Measurements from ENCODE around the gene MAN1C1.

Gene MAN1C1

DNA sequence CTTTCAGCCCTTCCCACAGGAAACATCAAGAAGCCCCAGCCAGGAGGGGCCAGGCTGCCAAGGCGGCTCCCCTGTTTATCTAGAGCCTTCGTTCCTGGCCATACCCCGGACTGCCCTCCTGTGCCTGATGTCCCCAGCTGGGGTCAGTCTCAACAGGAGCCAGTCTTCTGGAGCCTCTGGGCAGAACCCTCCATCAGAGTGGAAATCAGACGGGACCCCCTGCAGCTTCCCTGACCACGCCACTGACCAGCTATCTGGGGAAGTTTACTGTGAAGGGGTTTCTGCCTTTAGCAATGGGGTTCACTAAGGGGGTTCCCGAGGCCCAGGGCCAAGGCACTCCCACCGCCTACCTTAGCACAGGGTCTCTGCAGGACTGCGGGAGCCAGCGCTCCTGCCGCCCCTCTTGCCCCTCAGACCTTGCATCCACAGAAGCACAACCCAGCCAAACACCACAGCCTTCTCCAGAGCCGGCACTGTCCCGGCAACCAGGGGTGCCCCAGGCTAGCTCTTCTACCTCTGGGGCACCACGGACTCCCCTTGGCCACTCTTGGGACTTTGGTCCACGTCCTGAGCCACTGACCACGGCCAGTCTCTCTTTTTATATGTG is 199.6 kb downstream of the MAN1C1 start:
- Histone ChIP-seq H3K36me3 (ENCODE audit: control insufficient read depth, insufficient read depth, low read length) (no peaks in the 10 kb centered on the region), H3K27me3 (replicated peaks; ENCODE audit: control insufficient read depth, insufficient read depth, low read length) (no peaks in the 10 kb centered on the region), H3K4me3 (replicated peaks; ENCODE audit: low read depth, low read length) (no peak overlapping the region)
- TF ChIP-seq, protein P1, sequence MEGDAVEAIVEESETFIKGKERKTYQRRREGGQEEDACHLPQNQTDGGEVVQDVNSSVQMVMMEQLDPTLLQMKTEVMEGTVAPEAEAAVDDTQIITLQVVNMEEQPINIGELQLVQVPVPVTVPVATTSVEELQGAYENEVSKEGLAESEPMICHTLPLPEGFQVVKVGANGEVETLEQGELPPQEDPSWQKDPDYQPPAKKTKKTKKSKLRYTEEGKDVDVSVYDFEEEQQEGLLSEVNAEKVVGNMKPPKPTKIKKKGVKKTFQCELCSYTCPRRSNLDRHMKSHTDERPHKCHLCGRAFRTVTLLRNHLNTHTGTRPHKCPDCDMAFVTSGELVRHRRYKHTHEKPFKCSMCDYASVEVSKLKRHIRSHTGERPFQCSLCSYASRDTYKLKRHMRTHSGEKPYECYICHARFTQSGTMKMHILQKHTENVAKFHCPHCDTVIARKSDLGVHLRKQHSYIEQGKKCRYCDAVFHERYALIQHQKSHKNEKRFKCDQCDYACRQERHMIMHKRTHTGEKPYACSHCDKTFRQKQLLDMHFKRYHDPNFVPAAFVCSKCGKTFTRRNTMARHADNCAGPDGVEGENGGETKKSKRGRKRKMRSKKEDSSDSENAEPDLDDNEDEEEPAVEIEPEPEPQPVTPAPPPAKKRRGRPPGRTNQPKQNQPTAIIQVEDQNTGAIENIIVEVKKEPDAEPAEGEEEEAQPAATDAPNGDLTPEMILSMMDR (IDR thresholded peaks at IDR 0.05; ENCODE audit: insufficient read depth, low read length, poor library complexity, severe bottlenecking), result no peak
- DNase-seq (ENCODE audit: extremely low read depth, insufficient read length), result no peak

DNA sequence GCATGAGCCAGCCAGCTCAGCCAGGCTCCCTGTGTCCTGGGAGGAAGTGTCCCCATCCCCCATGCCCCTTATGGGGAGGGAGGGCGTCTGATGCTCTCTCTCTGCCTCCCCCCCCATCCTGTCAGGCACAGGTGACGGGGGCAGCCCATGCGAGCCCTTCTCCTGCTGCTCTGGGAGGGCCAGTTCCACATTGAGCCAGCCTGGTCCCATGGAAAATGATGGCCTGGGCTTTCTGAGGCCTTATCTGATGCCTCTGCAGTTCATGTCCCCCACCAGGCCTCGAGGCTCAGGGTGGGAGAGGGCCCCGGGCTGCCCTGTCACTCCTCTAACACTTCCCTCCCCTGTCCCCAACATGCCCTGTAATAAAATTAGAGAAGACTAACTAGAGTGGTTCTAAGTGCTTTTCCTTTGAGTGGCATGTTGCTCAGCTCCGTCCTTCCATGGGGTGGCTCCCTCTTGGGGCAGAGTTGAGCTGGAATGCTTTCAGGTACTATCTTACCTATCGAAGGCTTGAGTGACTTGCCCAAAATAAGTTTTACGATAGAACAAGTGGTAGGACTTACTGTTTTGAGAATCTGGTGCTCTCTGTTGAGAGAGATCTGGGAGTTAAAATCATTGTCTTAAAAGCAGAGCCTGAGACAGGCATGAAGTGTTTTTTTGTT is 201.4 kb downstream of the MAN1C1 start:
- H3K36me3 ChIP-seq (ENCODE audit: control insufficient read depth, insufficient read depth, low read length), result no peaks in the 10 kb centered on the region
- TF ChIP-seq, protein P1 (IDR thresholded peaks at IDR 0.05; ENCODE audit: insufficient read depth, low read length, poor library complexity, severe bottlenecking), result no peak
- no peak overlapping the region for H3K4me3 ChIP-seq (replicated peaks; ENCODE audit: low read depth, low read length)
- H3K27me3 ChIP-seq (replicated peaks; ENCODE audit: control insufficient read depth, insufficient read depth, low read length), result no peaks in the 10 kb centered on the region
- DNase-seq (ENCODE audit: extremely low read depth, insufficient read length), result no peak

DNA sequence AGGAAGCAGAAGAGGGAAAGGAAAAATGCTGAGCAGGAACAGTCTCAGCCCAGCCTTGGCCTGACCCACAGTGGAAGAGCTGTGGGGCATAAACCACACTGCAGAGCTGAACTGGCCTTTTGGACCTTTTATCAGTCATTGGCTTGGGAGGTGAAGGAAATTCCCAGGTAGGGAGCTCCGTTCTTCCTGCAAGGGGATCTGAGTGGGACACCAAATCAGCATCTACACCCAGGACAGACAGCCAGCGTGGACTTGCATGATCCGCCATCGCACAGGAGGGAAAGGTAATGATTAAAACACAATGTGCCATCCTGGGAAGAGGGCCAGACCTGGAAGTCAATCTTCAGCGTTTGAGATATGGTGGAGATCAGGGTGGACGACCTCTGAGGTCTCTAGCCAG is 202.0 kb downstream of the MAN1C1 start:
- Histone ChIP-seq H3K36me3 (ENCODE audit: control insufficient read depth, insufficient read depth, low read length) (no peaks in the 10 kb centered on the region), H3K4me3 (replicated peaks; ENCODE audit: low read depth, low read length) (no peak overlapping the region), H3K27me3 (replicated peaks; ENCODE audit: control insufficient read depth, insufficient read depth, low read length) (no peaks in the 10 kb centered on the region)
- no peak for DNase-seq (ENCODE audit: extremely low read depth, insufficient read length)
- TF ChIP-seq, protein P1 (IDR thresholded peaks at IDR 0.05; ENCODE audit: insufficient read depth, low read length, poor library complexity, severe bottlenecking), result no peak

DNA sequence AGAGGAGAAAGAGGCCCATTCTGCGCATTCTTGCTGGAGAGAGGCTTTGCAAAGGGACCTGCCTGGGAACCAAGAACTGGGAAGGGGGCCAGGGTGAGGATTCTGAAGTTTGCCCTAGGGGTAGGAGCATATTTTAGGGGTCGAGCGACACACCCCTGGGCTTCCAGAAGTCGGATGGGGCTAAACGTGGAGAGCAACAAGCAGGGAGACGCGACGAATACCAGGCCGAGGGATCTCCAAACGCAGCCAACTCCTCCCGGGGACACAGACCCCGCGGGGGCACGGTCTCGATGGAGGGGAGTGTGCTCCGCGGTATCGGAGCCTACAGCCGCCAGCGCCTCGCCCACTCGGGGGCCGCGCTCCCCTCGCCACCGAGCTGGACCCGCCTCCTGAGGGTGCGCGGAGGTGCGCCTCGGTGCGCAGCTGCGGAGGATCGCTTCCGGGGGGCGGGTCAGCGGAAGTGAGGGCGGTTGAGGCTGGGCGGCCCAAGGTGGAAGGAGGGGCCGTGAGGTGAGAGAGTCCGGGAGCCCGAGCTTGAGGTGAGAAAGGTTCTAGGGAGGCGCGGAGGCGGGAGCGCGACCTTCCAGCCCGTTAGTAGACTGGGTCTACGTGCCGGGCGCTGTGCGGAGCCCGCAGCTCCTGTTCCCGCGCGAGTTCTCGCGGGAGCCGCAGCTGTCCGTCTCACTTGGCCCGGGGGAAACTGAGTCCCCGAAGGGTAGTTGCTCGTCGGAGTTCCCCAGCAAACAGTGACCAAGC is 203.1 kb downstream of the MAN1C1 start, which contains the start of gene MTFR1L:
Gene MTFR1L, plus strand, starts transcription at position 464 of the 756 bp plus-strand sequence. CDS start 3,151 bp downstream, outside the sequence.
- DNase-seq (ENCODE audit: extremely low read depth, insufficient read length), result peak; percentile 92
- Histone ChIP-seq H3K36me3 (ENCODE audit: control insufficient read depth, insufficient read depth, low read length) (no peaks in the 10 kb centered on the region), H3K27me3 (replicated peaks; ENCODE audit: control insufficient read depth, insufficient read depth, low read length) (no peaks in the 10 kb centered on the region), H3K4me3 (replicated peaks; ENCODE audit: low read depth, low read length) (peak within 1 kb of the TSS; percentile 72)
- TF ChIP-seq, protein P1 (IDR thresholded peaks at IDR 0.05; ENCODE audit: insufficient read depth, low read length, poor library complexity, severe bottlenecking), result no peak

DNA sequence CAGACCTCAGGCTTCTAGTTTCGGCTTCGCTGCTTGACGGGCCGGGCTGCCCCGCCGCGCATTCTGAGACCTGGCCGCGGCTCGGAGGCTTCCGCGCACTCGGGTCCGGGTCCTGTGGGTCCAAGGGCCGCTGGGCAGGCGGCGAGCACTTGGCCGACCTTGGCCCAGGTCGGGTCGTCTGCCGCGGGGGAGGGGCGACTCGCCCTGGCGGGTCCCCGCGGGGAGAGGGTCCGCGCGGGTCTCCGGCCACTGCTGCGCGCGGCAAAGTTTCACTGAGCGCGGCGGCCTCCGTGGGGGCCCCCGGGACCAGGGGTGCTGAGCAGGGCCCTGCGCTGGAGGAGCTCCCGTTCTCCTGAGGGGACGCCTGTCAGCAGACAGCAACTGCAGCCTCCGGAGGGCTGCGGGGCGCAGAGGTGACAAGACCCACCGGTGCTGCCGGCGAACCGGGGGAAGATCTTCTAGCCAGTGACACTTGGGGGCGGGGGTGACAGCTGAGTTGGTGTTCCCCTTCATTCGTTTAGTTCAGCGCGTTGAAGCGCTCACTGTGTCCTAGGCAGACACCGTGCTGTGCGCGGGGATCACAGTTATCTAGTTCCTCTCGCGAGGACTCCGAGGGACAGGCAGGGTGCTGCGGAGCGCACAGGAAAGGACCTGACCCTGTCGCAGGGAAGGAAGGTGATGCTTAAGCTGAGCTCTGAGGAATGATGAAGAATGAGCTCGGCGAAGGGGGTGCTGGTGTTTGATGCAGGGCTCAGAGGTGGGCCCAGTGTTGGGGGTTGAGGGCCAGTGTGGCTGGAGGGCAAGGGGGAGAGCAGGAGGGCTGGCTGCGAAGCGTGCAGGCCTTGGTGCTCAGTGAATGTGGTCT is 203.9 kb downstream of the MAN1C1 start:
- DNase-seq (ENCODE audit: extremely low read depth, insufficient read length), result peak; percentile 81
- Histone ChIP-seq H3K4me3 (replicated peaks; ENCODE audit: low read depth, low read length) (peak overlapping the region; percentile 72), H3K36me3 (ENCODE audit: control insufficient read depth, insufficient read depth, low read length) (no peaks in the 10 kb centered on the region), H3K27me3 (replicated peaks; ENCODE audit: control insufficient read depth, insufficient read depth, low read length) (no peaks in the 10 kb centered on the region)
- TF ChIP-seq, protein P1 (IDR thresholded peaks at IDR 0.05; ENCODE audit: insufficient read depth, low read length, poor library complexity, severe bottlenecking), result no peak

Measured in GM06990 (cell line).